Effector memory CD4-positive, alpha-beta T cell (primary cell): ENCODE data around the gene MAFF.
A peak's percentile ranks its signal among the peaks of the same experiment; 100 is the strongest.

Experiments
- DNase-seq, 3 donors: peaks; one replicate each; pipeline ENCODE4 v3.0.0-alpha.2; 2020
- H3K27ac ChIP-seq: 2 replicates; pipeline ENCODE4 v1.7.0; 2013; ENCODE audit warnings: mild to moderate bottlenecking, low read length, moderate library complexity; ENCODE audit not compliant: insufficient read depth, poor library complexity, severe bottlenecking
- H3K27me3 ChIP-seq: replicated peaks from 2 replicates; pipeline ENCODE4 v1.7.0; 2013; ENCODE audit warnings: mild to moderate bottlenecking, low read length; ENCODE audit not compliant: insufficient read depth, control insufficient read depth, poor library complexity, severe bottlenecking
- H3K36me3 ChIP-seq: 2 replicates; pipeline ENCODE4 v1.7.0; 2013; ENCODE audit warnings: mild to moderate bottlenecking, low read length, moderate library complexity; ENCODE audit not compliant: control insufficient read depth, insufficient read depth
- H3K4me1 ChIP-seq: 2 replicates; pipeline ENCODE4 v1.7.0; 2013; ENCODE audit warnings: low read length, mild to moderate bottlenecking; ENCODE audit not compliant: control insufficient read depth, insufficient read depth, poor library complexity, severe bottlenecking
- H3K4me3 ChIP-seq: 2 replicates; pipeline ENCODE4 v1.7.0; 2013; ENCODE audit warnings: low read length, low read depth, mild to moderate bottlenecking; ENCODE audit not compliant: insufficient read depth, poor library complexity, severe bottlenecking
- H3K9me3 ChIP-seq: 2 replicates; pipeline ENCODE4 v1.7.0; 2013; ENCODE audit warnings: mild to moderate bottlenecking, low read length, moderate library complexity; ENCODE audit not compliant: control insufficient read depth

Gene MAFF

GRCh38 chr22:38203090-38203810 is 1.5 kb downstream of the MAFF start:
- no peaks in the 10 kb centered on the region for H3K36me3 ChIP-seq
- peak overlapping the region; percentile 86 for H3K4me3 ChIP-seq
- no peaks in the 10 kb centered on the region for H3K9me3 ChIP-seq
- peaks cover 22% of the 10 kb centered on the region for H3K4me1 ChIP-seq
- H3K27me3 ChIP-seq: no peaks in the 10 kb centered on the region
- peak in 1 of 3 donors; percentile 28 for DNase-seq
- H3K27ac ChIP-seq: peak overlapping the region; percentile 87

DNA sequence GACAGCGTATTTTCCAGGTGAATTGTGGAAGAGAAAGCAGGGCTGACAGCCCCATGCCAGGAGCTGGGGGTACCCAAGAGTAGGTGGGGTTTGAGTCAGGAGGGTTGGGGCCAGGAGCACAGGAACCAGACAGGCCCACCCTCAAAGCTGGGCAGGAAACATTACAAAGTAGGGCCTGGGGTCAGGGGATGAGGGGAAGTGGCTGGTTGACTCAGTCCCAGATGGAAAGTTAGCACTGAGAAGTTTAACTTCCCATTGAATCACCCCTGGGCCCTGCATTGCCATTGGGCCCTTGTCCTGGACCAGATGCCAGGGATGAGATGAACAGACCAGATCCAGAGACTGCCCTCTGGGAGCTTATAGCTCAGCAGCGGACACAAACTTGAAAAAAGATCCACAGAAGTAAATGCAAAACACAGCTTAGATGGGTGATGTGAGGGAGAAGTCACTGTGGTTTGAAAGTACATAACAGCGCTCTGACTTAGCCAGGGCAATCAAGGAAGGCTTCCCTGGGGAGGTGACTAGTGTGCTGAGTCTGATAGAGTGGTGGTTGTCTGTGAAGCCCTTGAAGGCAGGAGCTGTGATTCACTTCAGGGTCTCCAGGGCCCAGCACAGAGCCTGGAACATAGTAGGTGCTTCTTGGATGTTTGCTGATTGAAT is 2.2 kb downstream of the MAFF start:
- Histone ChIP-seq H3K36me3 (no peaks in the 10 kb centered on the region), H3K4me1 (peaks cover 22% of the 10 kb centered on the region), H3K27ac (peak overlapping the region; percentile 87), H3K27me3 (no peaks in the 10 kb centered on the region), H3K9me3 (no peaks in the 10 kb centered on the region), H3K4me3 (peak overlapping the region; percentile 86)
- DNase-seq: no peak

- Histone ChIP-seq H3K9me3 (no peaks in the 10 kb centered on the region), H3K27ac (no peak overlapping the region), H3K36me3 (no peaks in the 10 kb centered on the region), H3K4me3 (no peak overlapping the region), H3K27me3 (no peaks in the 10 kb centered on the region), H3K4me1 (peaks cover 22% of the 10 kb centered on the region)
- DNase-seq: no peak
These were observed 3.0 kb downstream of the MAFF start for GRCh38 chr22:38204784-38205183.

DNA sequence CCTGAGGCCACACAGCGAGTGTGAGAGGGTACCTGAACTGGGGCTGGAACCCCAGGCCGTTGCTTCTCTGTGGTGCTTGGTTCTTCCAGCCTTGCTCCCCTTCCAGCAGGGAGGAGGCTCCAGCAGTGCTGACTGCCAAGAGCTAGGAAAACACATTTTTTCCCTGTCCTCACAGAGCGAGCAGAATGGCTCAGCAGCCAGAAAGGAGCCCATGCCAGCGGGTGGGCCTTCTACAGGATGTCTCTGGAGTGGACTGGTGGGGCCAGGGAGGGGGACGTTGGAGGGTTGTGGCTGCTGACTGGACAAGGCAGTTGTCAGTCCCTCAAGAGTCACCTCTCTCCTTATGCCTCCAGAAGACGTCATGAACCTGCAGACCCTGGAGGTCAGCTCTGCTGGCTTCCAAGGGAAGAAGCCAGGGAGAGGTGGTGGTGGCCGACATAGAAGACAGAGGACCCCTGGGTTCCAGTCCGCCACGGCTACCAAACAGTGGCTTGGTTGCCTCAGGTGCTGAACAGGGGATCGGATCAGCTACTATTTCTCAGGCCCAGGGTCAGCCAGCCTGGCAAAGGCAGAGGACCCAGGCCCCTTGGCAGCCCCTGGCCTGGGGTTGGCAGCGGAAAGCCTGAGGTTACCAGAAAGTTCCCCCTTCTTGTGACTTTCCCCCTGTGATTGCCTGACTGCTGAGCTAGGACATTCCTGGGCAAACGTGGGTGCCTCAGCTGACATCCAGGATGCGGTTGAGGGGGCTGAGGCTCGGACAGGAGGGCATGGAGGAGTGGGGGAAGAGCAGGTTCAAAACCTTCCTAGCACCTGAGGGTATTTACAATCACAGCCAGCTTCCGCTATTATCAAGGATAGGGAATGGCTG is 3.7 kb downstream of the MAFF start:
- Histone ChIP-seq H3K9me3 (no peaks in the 10 kb centered on the region), H3K4me1 (peaks cover 22% of the 10 kb centered on the region), H3K27ac (no peak overlapping the region), H3K27me3 (no peaks in the 10 kb centered on the region), H3K4me3 (no peak overlapping the region), H3K36me3 (no peaks in the 10 kb centered on the region)
- no peak for DNase-seq

- Histone ChIP-seq H3K4me1 (peaks cover 13% of the 10 kb centered on the region), H3K9me3 (no peaks in the 10 kb centered on the region), H3K4me3 (no peak overlapping the region), H3K27me3 (no peaks in the 10 kb centered on the region), H3K36me3 (no peaks in the 10 kb centered on the region), H3K27ac (no peak overlapping the region)
- no peak for DNase-seq
These were observed 6.2 kb downstream of the MAFF start for GRCh38 chr22:38207898-38208432.

DNA sequence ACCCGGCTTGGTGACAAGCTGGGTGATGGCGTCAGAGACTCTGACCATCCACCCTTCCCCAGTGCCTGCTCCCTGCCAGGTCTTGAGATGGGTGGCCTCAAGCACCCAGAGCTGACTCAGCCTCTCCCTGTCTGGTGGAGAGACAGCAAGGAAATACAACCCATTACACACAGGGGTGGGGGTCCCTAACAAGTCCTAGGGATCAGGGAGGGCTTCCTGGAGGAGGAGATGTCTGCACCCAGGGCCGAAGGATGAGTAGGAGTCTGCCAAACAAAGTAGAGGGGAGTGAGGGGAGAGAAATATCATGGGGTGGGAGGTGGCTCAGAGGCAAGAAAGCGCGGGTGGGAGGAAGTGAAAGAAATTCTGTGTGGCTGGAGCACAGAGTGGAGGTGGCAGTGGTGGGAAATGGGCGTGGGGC is 6.8 kb downstream of the MAFF start:
- H3K36me3 ChIP-seq: no peaks in the 10 kb centered on the region
- no peaks in the 10 kb centered on the region for H3K27me3 ChIP-seq
- DNase-seq: no peak
- no peaks in the 10 kb centered on the region for H3K9me3 ChIP-seq
- H3K4me1 ChIP-seq: peaks cover 10% of the 10 kb centered on the region
- no peak overlapping the region for H3K4me3 ChIP-seq
- H3K27ac ChIP-seq: no peak overlapping the region

DNA sequence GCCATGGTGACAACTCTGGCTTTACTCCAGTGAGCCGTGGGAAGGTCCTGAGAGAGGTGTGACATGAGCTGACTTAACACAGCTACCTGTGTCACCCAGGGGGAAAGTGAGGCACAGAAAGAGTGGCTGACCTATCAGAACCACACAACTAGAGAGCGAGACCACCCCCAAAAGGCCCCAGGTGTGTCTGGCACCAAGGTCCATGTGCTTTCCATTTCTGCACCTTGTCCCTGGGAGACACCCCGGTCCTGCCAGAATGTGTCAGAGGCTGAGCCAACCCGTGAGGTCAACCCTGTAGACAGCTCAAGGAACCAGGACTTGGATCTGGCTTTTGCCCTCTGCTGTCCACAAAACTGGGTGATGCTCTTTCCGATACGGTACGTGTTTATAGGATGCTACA is 9.8 kb downstream of the MAFF start:
- no peaks in the 10 kb centered on the region for H3K36me3 ChIP-seq
- no peaks in the 10 kb centered on the region for H3K9me3 ChIP-seq
- no peak overlapping the region for H3K27ac ChIP-seq
- peaks cover 9% of the 10 kb centered on the region for H3K4me1 ChIP-seq
- no peak overlapping the region for H3K4me3 ChIP-seq
- H3K27me3 ChIP-seq: no peaks in the 10 kb centered on the region
- DNase-seq: no peak

GRCh38 chr22:38212442-38212841 is 10.6 kb downstream of the MAFF start:
- H3K27ac ChIP-seq: no peak overlapping the region
- no peak for DNase-seq
- H3K4me1 ChIP-seq: peaks cover 9% of the 10 kb centered on the region
- H3K36me3 ChIP-seq: no peaks in the 10 kb centered on the region
- no peak overlapping the region for H3K4me3 ChIP-seq
- no peaks in the 10 kb centered on the region for H3K27me3 ChIP-seq
- no peaks in the 10 kb centered on the region for H3K9me3 ChIP-seq

- Histone ChIP-seq H3K27me3 (no peaks in the 10 kb centered on the region), H3K4me3 (no peak overlapping the region), H3K4me1 (peaks cover 17% of the 10 kb centered on the region), H3K36me3 (no peaks in the 10 kb centered on the region), H3K9me3 (no peaks in the 10 kb centered on the region), H3K27ac (no peak overlapping the region)
- DNase-seq: no peak
These were observed 11.7 kb downstream of the MAFF start for GRCh38 chr22:38213319-38213989.
